Mammary microvascular endothelial cell (primary cell): ENCODE results near the gene TRPC4AP. TPM values are rescaled to one million over a fixed set of nuclear protein-coding genes. Genes with fewer than 3 reads are reported as not detected.

ENCODE experiments used
- total RNA-seq: library from RNA; depleted of rRNA; stranded (reverse); fragments of >200 nt; gene quantifications from 2 replicates; pipeline ENCODE4 v1.2.3, GENCODE V29; 2015

TRPC4AP gene, protein sequence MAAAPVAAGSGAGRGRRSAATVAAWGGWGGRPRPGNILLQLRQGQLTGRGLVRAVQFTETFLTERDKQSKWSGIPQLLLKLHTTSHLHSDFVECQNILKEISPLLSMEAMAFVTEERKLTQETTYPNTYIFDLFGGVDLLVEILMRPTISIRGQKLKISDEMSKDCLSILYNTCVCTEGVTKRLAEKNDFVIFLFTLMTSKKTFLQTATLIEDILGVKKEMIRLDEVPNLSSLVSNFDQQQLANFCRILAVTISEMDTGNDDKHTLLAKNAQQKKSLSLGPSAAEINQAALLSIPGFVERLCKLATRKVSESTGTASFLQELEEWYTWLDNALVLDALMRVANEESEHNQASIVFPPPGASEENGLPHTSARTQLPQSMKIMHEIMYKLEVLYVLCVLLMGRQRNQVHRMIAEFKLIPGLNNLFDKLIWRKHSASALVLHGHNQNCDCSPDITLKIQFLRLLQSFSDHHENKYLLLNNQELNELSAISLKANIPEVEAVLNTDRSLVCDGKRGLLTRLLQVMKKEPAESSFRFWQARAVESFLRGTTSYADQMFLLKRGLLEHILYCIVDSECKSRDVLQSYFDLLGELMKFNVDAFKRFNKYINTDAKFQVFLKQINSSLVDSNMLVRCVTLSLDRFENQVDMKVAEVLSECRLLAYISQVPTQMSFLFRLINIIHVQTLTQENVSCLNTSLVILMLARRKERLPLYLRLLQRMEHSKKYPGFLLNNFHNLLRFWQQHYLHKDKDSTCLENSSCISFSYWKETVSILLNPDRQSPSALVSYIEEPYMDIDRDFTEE
- 84.5 and 91.6 TPM in 2 replicates for total RNA-seq

DNA sequence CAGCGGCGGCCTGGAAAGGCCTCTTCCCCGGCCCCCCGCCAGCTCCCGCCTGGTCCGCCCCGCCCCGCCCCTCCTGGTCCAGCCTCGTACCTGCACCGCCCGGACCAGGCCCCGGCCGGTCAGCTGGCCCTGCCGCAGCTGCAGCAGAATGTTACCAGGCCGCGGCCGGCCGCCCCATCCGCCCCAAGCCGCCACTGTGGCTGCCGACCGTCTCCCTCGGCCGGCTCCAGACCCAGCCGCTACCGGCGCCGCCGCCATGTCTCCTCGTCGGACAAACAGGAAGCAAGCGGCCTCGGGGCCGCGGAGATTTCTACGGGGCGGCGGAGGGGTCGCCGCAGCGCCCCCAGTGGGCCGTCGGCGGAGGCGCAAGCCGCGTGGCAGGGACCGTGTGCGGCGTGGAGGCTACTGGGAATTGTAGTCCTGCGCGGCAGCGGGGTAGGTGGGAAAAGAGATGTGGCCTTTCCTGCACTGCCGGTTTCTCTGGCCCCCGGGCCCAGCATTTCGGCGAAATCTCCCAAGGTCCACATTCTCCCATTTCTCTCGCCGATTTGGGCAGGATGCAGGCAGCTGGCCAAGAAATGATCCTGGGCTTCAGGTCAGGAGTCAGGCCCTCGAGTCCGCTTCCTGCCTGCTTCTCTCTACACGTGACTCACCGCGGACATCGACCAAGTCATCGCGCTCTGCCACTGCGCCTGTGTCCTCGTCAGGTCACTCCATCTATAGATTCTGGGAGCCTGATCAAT, at the start of gene TRPC4AP:
Gene TRPC4AP, minus strand, starts transcription at position 284 of the 743 bp plus-strand sequence. Its CDS starts 26 bp downstream, at position 258.

DNA sequence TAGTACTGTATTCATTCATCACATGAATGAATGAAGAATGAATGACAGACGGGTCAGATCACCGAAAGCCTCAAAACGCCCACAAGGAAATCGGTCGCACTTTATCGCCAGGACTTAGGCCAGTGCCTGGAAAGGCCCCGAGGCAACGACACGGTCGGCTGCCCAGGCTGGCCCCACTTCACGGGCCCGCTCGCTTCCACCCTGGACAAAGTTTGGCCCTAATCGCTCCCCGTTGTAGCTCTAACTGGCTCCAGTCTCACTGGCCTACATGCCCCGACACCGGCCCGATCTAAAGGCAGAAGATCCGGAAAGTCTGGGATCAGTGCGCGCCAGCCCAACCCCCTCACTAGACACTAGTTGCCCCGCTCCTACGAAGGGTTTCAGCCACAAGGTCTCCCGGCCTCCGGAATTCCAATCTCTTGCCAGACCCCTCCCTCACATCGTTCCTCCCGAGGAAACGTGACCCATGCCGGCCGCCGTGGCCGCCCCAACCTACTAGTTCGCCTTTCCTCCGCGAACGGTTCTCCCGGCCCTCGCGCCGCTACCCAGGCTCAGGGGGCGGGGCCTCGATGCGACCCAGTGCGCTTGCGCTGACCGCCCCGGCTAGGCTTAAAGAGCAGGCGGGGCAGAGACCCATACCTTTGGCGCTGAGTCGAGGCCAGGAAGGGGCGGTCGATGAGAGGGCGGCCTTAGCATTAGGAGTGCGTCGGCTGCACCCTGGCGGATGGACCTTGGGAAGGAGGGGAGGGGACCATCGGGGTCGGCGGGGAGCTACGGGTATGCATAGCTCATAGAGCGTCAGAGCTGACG, 137.2 kb downstream of the TRPC4AP start, which contains the start of the genes GSS and MYH7B:
Gene GSS, minus strand, starts transcription at position 576 of the 810 bp plus-strand sequence. CDS start 3,954 bp downstream, outside the sequence.
Gene MYH7B, plus strand, starts transcription at position 638 of the 810 bp plus-strand sequence. CDS start 22,138 bp downstream, outside the sequence.

Other genes starting within 250 kb of the TRPC4AP start
- 0.53 and 0.84 TPM in 2 replicates for gene GGT7, start 220.0 kb downstream of the TRPC4AP start, total RNA-seq
- gene ACSS2, start 216.2 kb downstream of the TRPC4AP start, total RNA-seq = 37.4 and 40.1 TPM in 2 replicates
- 90.5 and 103 TPM in 2 replicates for gene GSS, start 137.0 kb downstream of the TRPC4AP start, total RNA-seq
- not detected in 2 replicates for gene MYH7B, start 136.9 kb downstream of the TRPC4AP start, total RNA-seq
- 49.2 and 57.6 TPM in 2 replicates for gene EDEM2, start 54.5 kb upstream of the TRPC4AP start, total RNA-seq
- 206 and 215 TPM in 2 replicates for gene PROCR, start 79.3 kb upstream of the TRPC4AP start, total RNA-seq
- 0.07 and 0.44 TPM in 2 replicates for gene MMP24, start 133.9 kb upstream of the TRPC4AP start, total RNA-seq
- 29.7 and 31.3 TPM in 2 replicates for gene MMP24OS, start 185.3 kb upstream of the TRPC4AP start, total RNA-seq
- 195 and 206 TPM in 2 replicates for gene EIF6, start 192.0 kb upstream of the TRPC4AP start, total RNA-seq
- not detected in 2 replicates for gene FAM83C, start 199.6 kb upstream of the TRPC4AP start, total RNA-seq